GM12878 (cell line): ENCODE data around the gene PI3.

Source experiments
- BHLHE40 ChIP-seq, 2 experiments: fragments of 450-650 bp in 1 of 2; IDR thresholded peaks; 2 replicates each; pipeline ENCODE4 v1.6.1; 2011 to 2017; ENCODE audit warnings: low read depth in 2 of 2, borderline replicate concordance in 1 of 2, improper control_type of control experiment in 1 of 2, low read length in 1 of 2, mild to moderate bottlenecking in 1 of 2
- CREB1 ChIP-seq: IDR thresholded peaks from 2 replicates; pipeline ENCODE4 v1.6.1; 2012; ENCODE audit warnings: low read depth, mild to moderate bottlenecking, inconsistent platforms
- HDAC6 ChIP-seq: fragments of 200-600 bp; sonication (generic); IDR thresholded peaks from one replicate; pipeline ENCODE4 v1.8.0; 2017; ENCODE audit warnings: antibody characterized with exemption; ENCODE audit not compliant: unreplicated experiment
- KDM1A ChIP-seq: fragments of 200-600 bp; sonication (generic); IDR thresholded peaks from 2 replicates; pipeline ENCODE4 v1.6.1; 2016; ENCODE audit warnings: borderline replicate concordance
- MXI1 ChIP-seq: fragments of 150-350 bp; IDR thresholded peaks from 2 replicates; pipeline ENCODE4 v1.6.1; 2011; ENCODE audit warnings: low read depth, mild to moderate bottlenecking, inconsistent platforms, low read length, improper control_type of control experiment
- POLR2A ChIP-seq: IDR thresholded peaks from 2 replicates; pipeline ENCODE4 v1.6.1; 2011; ENCODE audit warnings: low read depth, mild to moderate bottlenecking, low read length
- SIN3A ChIP-seq: IDR thresholded peaks from 2 replicates; pipeline ENCODE4 v1.6.1; 2012; ENCODE audit warnings: low read depth, low read length, improper control_type of control experiment
- TF ChIP-seq, protein P1 (sequence below): IDR thresholded peaks from 2 replicates; pipeline ENCODE4 v1.6.1; 2011; ENCODE audit warnings: low read depth, mild to moderate bottlenecking, low read length, moderate library complexity, borderline replicate concordance; ENCODE audit errors: extremely low read depth
- TF ChIP-seq, protein P2 (sequence below): IDR thresholded peaks from 2 replicates; pipeline ENCODE4 v1.6.1; 2012; ENCODE audit warnings: low read depth, low read length, improper control_type of control experiment
- TF ChIP-seq, protein P3 (sequence below), 3 experiments: IDR thresholded peaks in 2 of 3; conservative IDR thresholded peaks in 1 of 3; 2 replicates each; pipeline ENCODE4 v1.5.1; 2011; ENCODE audit warnings: low read depth in 3 of 3, low read length in 3 of 3, mild to moderate bottlenecking in 3 of 3, control low read depth in 2 of 3, moderate library complexity in 2 of 3, inconsistent platforms in 1 of 3, mixed read lengths in 1 of 3; ENCODE audit not compliant: control insufficient read depth in 2 of 3, insufficient read depth in 1 of 3; ENCODE audit errors: extremely low read depth in 1 of 3

DNA sequence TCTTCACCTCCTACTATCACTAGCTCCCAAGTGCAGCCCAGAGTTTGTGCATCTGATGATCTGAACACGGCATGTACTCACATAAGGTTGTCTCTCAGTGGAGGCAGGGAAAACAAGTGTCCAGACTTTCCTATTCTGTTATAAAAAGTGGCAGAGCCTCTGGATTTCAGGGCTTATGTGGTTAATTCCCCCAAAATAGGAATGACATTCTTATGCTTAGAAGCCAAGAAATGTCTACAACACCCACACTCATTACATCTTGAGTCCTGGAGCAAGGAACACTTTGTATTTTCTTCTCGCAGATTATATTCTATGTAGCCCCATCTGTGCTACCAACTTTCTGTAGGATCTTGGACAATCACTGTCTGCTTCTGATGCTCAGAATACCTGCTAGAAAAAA lies 18.6 kb downstream of the PI3 start:
- TF ChIP-seq, protein P1, sequence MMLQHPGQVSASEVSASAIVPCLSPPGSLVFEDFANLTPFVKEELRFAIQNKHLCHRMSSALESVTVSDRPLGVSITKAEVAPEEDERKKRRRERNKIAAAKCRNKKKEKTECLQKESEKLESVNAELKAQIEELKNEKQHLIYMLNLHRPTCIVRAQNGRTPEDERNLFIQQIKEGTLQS: no peak
- TF ChIP-seq KDM1A (no peak), HDAC6 (no peak), BHLHE40 (IDR thresholded peaks at IDR 0.05; ENCODE audit: borderline replicate concordance in 1 of 2, low read depth in 2 of 2, low read length in 1 of 2) (no peak), POLR2A (no peak), CREB1 (no peak), MXI1 (no peak), SIN3A (no peak)
- TF ChIP-seq, protein P2, sequence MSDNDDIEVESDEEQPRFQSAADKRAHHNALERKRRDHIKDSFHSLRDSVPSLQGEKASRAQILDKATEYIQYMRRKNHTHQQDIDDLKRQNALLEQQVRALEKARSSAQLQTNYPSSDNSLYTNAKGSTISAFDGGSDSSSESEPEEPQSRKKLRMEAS: no peak
- TF ChIP-seq, protein P3, sequence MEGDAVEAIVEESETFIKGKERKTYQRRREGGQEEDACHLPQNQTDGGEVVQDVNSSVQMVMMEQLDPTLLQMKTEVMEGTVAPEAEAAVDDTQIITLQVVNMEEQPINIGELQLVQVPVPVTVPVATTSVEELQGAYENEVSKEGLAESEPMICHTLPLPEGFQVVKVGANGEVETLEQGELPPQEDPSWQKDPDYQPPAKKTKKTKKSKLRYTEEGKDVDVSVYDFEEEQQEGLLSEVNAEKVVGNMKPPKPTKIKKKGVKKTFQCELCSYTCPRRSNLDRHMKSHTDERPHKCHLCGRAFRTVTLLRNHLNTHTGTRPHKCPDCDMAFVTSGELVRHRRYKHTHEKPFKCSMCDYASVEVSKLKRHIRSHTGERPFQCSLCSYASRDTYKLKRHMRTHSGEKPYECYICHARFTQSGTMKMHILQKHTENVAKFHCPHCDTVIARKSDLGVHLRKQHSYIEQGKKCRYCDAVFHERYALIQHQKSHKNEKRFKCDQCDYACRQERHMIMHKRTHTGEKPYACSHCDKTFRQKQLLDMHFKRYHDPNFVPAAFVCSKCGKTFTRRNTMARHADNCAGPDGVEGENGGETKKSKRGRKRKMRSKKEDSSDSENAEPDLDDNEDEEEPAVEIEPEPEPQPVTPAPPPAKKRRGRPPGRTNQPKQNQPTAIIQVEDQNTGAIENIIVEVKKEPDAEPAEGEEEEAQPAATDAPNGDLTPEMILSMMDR (IDR thresholded peaks at IDR 0.05 in 2 of 3, conservative IDR thresholded peaks at IDR 0.05 in 1 of 3; ENCODE audit: control insufficient read depth in 2 of 3, extremely low read depth in 1 of 3, insufficient read depth in 1 of 3, low read depth in 3 of 3, low read length in 3 of 3): no peak
